Activated B cell treated with CpG ODN at 0.5 μM for 24 hours (primary cell): ENCODE measurements around the gene PLXNB1. TPM values are rescaled to one million over a fixed set of nuclear protein-coding genes. Genes with fewer than 3 reads are reported as not detected.

Source experiments
- ATAC-seq: fragments of 200-7000 bp; cut with Tn5 transposase; one replicate; pipeline ENCODE4 v1.10.0; 2021; ENCODE audit warnings: low read depth, mild to moderate bottlenecking, moderate library complexity
- CTCF ChIA-PET: fragments of 350-600 bp; sonication (Branson Sonifier 250); formaldehyde crosslinking; loops from one replicate; lab custom pipeline; 2021; ENCODE audit warnings: antibody characterized with exemption; lab: Charles Lee
- POLR2A ChIA-PET: fragments of 350-600 bp; sonication (Branson Sonifier 250); formaldehyde crosslinking; loops from one replicate; lab custom pipeline; 2021; ENCODE audit warnings: antibody characterized with exemption; lab: Charles Lee
- DNase-seq: peaks from one replicate; pipeline ENCODE4 v3.0.0; 2022
- H3K27ac Mint-ChIP-seq: one replicate; pipeline ENCODE4 v1.8.0; 2020; ENCODE audit warnings: mixed read lengths
- H3K27me3 Mint-ChIP-seq: one replicate; pipeline ENCODE4 v1.8.0; 2021; ENCODE audit warnings: mixed read lengths
- H3K36me3 Mint-ChIP-seq: one replicate; pipeline ENCODE4 v1.8.0; 2021; ENCODE audit warnings: low read depth, mixed read lengths
- H3K4me1 Mint-ChIP-seq: one replicate; pipeline ENCODE4 v1.8.0; 2021; ENCODE audit warnings: mixed read lengths
- H3K4me3 Mint-ChIP-seq: one replicate; pipeline ENCODE4 v1.8.0; 2020; ENCODE audit warnings: mild to moderate bottlenecking, mixed read lengths
- H3K9me3 Mint-ChIP-seq: one replicate; pipeline ENCODE4 v1.8.0; 2020; ENCODE audit warnings: mixed read lengths
- intact Hi-C: fragments of 100-400 bp; cut with micrococcal nuclease; formaldehyde crosslinking; loops from one replicate; pipeline ENCODE4 v1.15.1; 2024
- total RNA-seq: library from RNA; stranded (reverse); gene quantifications from 2 replicates; pipeline ENCODE4 v1.2.3, GENCODE V29; 2022
- TF ChIP-seq, protein P1 (sequence below): fragments of 200-600 bp; IDR thresholded peaks from one replicate; pipeline ENCODE4 v1.8.0; 2022; ENCODE audit warnings: antibody characterized with exemption, mild to moderate bottlenecking

PLXNB1 gene
- total RNA-seq, 1 donor from 2014 or later, result 3.5 TPM

- H3K9me3 Mint-ChIP-seq, result no peaks in the 10 kb centered on the region
- ChIA-PET CTCF (interaction anchor here (1.8 kb wide), 1 partner anchor 12 kb away, joined by 10 read pairs; no protein-coding TSS in a partner anchor), POLR2A (interaction anchor here (0.6 kb wide), 1 partner anchor 46 kb away, joined by 8 read pairs; no protein-coding TSS in a partner anchor)
- no peaks in the 10 kb centered on the region for H3K36me3 Mint-ChIP-seq
- DNase-seq (no peak), ATAC-seq (no peak)
- H3K27ac Mint-ChIP-seq, result no peak overlapping the region
- H3K27me3 Mint-ChIP-seq, result no peaks in the 10 kb centered on the region
- no peak overlapping the region for H3K4me3 Mint-ChIP-seq
- intact Hi-C loops, result no loop called here
- no peaks in the 10 kb centered on the region for H3K4me1 Mint-ChIP-seq
- TF ChIP-seq, protein P1, sequence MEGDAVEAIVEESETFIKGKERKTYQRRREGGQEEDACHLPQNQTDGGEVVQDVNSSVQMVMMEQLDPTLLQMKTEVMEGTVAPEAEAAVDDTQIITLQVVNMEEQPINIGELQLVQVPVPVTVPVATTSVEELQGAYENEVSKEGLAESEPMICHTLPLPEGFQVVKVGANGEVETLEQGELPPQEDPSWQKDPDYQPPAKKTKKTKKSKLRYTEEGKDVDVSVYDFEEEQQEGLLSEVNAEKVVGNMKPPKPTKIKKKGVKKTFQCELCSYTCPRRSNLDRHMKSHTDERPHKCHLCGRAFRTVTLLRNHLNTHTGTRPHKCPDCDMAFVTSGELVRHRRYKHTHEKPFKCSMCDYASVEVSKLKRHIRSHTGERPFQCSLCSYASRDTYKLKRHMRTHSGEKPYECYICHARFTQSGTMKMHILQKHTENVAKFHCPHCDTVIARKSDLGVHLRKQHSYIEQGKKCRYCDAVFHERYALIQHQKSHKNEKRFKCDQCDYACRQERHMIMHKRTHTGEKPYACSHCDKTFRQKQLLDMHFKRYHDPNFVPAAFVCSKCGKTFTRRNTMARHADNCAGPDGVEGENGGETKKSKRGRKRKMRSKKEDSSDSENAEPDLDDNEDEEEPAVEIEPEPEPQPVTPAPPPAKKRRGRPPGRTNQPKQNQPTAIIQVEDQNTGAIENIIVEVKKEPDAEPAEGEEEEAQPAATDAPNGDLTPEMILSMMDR, result no peak
These were observed 17.4 kb downstream of the PLXNB1 start for GRCh38 chr3:48412375-48413001.

DNA sequence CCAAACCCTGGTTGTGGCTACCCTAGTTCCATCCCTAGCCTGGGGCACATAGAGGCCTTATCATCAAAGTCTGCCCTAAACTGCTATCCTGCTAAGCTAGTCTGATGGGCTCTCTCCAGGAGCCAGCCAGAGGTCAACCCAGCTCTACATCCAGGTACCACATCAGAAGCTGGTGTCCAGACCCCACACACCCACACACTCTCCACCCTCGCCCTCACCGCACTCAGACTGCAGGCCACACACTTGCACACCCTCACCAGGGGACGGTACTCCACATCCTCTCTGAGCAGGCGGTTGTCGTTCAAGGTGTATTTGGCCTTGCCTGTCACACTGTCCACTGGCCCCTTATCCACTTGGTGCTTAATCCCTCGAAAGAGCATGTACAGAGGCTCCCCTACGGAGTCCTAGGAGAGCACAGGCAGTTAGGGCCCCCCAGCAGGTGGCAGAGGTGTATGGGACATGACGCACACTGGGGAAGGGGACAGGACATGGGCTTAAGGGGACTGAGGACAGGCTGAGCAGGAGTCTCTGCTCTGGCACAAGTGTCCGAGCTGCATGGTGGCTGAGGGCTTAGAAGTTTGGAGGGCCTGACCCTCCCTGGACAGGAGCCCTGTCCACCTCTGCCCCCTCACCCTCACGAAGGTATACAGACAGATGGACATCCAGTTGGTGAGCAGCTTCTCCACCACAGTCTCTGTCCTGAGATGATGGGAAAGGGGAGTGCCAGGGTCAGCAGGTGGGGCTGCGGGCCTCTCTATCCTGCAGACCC lies 18.1 kb downstream of the PLXNB1 start:
- POLR2A ChIA-PET, result interaction anchor here (0.6 kb wide), 1 partner anchor 47 kb away, joined by 8 read pairs; no protein-coding TSS in a partner anchor
- Mint-ChIP-seq H3K4me3 (no peak overlapping the region), H3K27ac (no peak overlapping the region), H3K36me3 (no peaks in the 10 kb centered on the region), H3K27me3 (no peaks in the 10 kb centered on the region), H3K9me3 (no peaks in the 10 kb centered on the region), H3K4me1 (no peaks in the 10 kb centered on the region)
- TF ChIP-seq, protein P1, result no peak
- intact Hi-C loops, result no loop called here
- DNase-seq (no peak), ATAC-seq (no peak)
- CTCF ChIA-PET, result interaction anchor here (1.8 kb wide), 1 partner anchor 11 kb away, joined by 10 read pairs; no protein-coding TSS in a partner anchor

DNA sequence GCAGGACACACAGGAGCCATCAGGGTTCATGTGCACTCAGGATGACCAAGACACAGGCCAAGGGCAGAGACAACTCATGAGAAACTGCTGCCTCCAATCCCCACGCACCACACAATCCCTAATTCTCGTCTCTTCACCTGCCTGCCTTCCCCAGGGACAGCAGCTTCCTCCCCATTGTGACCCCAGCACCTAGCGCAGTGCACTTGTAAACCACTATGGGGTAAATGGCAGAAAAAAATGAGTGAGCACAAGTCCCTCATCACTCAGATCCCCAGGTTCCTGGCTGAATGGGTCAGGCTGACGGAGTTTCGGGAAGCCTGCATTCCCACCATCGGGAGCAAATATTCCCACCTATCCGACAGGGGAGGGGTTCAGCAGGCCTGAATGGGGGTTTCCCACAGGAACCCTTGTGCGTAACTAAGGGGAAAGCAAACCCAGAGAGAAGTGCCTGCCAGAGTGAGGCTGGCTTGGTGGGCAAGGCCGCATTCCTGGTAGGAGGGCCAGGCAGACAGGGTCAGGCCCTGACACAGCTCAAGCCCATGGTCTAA lies 18.8 kb downstream of the PLXNB1 start:
- DNase-seq (no peak), ATAC-seq (no peak)
- ChIA-PET POLR2A (no interaction called here), CTCF (interaction anchor here (1.8 kb wide), 1 partner anchor 10 kb away, joined by 10 read pairs; no protein-coding TSS in a partner anchor)
- TF ChIP-seq, protein P1, result no peak
- Mint-ChIP-seq H3K4me3 (no peak overlapping the region), H3K9me3 (no peaks in the 10 kb centered on the region), H3K27ac (no peak overlapping the region), H3K27me3 (no peaks in the 10 kb centered on the region), H3K4me1 (no peaks in the 10 kb centered on the region), H3K36me3 (no peaks in the 10 kb centered on the region)
- intact Hi-C loops, result no loop called here

- ChIA-PET CTCF (interaction anchor here (1.8 kb wide), 1 partner anchor 10 kb away, joined by 10 read pairs; no protein-coding TSS in a partner anchor), POLR2A (no interaction called here)
- Mint-ChIP-seq H3K36me3 (no peaks in the 10 kb centered on the region), H3K4me3 (no peak overlapping the region), H3K27ac (no peak overlapping the region), H3K9me3 (no peaks in the 10 kb centered on the region), H3K27me3 (no peaks in the 10 kb centered on the region), H3K4me1 (no peaks in the 10 kb centered on the region)
- DNase-seq, result no peak
- intact Hi-C loops, result no loop called here
- TF ChIP-seq, protein P1, result no peak
- no peak for ATAC-seq
These were observed 19.5 kb downstream of the PLXNB1 start for GRCh38 chr3:48410205-48411040.
